GM21717 (cell line): ENCODE results near the gene L3MBTL3.

Experiments
- ATAC-seq: cut with Tn5 transposase; IDR thresholded peaks from one replicate; pipeline ENCODE4 v1.9.1; 2021; ENCODE audit warnings: mild to moderate bottlenecking, moderate library complexity; ENCODE audit not compliant: unreplicated experiment

Gene L3MBTL3

GRCh38 chr6:130026859-130027258 is 8.5 kb downstream of the L3MBTL3 start:
- no peak for ATAC-seq

- peak; percentile 86 for ATAC-seq
These were observed 9.6 kb downstream of the L3MBTL3 start for GRCh38 chr6:130027948-130028347.

GRCh38 chr6:130029163-130029562 is 10.8 kb downstream of the L3MBTL3 start:
- ATAC-seq = no peak

GRCh38 chr6:130032758-130033340 is 14.5 kb downstream of the L3MBTL3 start:
- no peak for ATAC-seq

- ATAC-seq = no peak
These were observed 15.6 kb downstream of the L3MBTL3 start for GRCh38 chr6:130033949-130034348.

GRCh38 chr6:130034378-130035146 is 16.2 kb downstream of the L3MBTL3 start:
- no peak for ATAC-seq

GRCh38 chr6:130035211-130035610 is 16.8 kb downstream of the L3MBTL3 start:
- ATAC-seq = no peak

GRCh38 chr6:130037207-130037811 is 18.9 kb downstream of the L3MBTL3 start:
- ATAC-seq = no peak

- ATAC-seq = peak; percentile 69
These were observed 23.2 kb downstream of the L3MBTL3 start for GRCh38 chr6:130041594-130041993.

- ATAC-seq = no peak
These were observed 25.0 kb downstream of the L3MBTL3 start for GRCh38 chr6:130043344-130043743.

- ATAC-seq = no peak
These were observed 27.2 kb downstream of the L3MBTL3 start for GRCh38 chr6:130045622-130046021.

- ATAC-seq = no peak
These were observed 28.3 kb downstream of the L3MBTL3 start for GRCh38 chr6:130046671-130047070.

- no peak for ATAC-seq
These were observed 29.0 kb downstream of the L3MBTL3 start for GRCh38 chr6:130047088-130047995.

GRCh38 chr6:130050230-130050629 is 31.8 kb downstream of the L3MBTL3 start:
- ATAC-seq = no peak

- ATAC-seq = no peak
These were observed 36.3 kb downstream of the L3MBTL3 start for GRCh38 chr6:130054725-130055124.

GRCh38 chr6:130055271-130055670 is 36.9 kb downstream of the L3MBTL3 start:
- no peak for ATAC-seq

GRCh38 chr6:130057495-130057894 is 39.1 kb downstream of the L3MBTL3 start:
- ATAC-seq = no peak

- no peak for ATAC-seq
These were observed 45.4 kb downstream of the L3MBTL3 start for GRCh38 chr6:130063806-130064205.

GRCh38 chr6:130065609-130066156 is 47.3 kb downstream of the L3MBTL3 start:
- ATAC-seq = no peak

GRCh38 chr6:130069485-130069884 is 51.1 kb downstream of the L3MBTL3 start:
- ATAC-seq = no peak

- ATAC-seq = no peak
These were observed 51.9 kb downstream of the L3MBTL3 start for GRCh38 chr6:130070326-130070725.
